PC-9 (cell line): Measurements from ENCODE around the gene CCNA2.

Experiments used
- EZH2 ChIP-seq: fragments of 200-600 bp; sonication (generic); IDR thresholded peaks from 2 replicates; pipeline ENCODE4 v1.8.0; 2017; ENCODE audit warnings: antibody characterized with exemption, low read depth
- TF ChIP-seq, protein P1 (sequence below): fragments of 200-600 bp; sonication (generic); conservative IDR thresholded peaks from 2 replicates; pipeline ENCODE4 v1.6.1; 2017; ENCODE audit warnings: mixed run types, antibody characterized with exemption, mild to moderate bottlenecking, moderate library complexity

- TF ChIP-seq, protein P1, sequence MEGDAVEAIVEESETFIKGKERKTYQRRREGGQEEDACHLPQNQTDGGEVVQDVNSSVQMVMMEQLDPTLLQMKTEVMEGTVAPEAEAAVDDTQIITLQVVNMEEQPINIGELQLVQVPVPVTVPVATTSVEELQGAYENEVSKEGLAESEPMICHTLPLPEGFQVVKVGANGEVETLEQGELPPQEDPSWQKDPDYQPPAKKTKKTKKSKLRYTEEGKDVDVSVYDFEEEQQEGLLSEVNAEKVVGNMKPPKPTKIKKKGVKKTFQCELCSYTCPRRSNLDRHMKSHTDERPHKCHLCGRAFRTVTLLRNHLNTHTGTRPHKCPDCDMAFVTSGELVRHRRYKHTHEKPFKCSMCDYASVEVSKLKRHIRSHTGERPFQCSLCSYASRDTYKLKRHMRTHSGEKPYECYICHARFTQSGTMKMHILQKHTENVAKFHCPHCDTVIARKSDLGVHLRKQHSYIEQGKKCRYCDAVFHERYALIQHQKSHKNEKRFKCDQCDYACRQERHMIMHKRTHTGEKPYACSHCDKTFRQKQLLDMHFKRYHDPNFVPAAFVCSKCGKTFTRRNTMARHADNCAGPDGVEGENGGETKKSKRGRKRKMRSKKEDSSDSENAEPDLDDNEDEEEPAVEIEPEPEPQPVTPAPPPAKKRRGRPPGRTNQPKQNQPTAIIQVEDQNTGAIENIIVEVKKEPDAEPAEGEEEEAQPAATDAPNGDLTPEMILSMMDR: no peak
- TF ChIP-seq EZH2: no peak
These were observed 36.4 kb upstream of the CCNA2 start for GRCh38 chr4:121860121-121860520.
